PC-9 (cell line): ENCODE data around the gene SHROOM3.

Experiments used
- CTCF ChIP-seq: fragments of 200-600 bp; sonication (generic); conservative IDR thresholded peaks from 2 replicates; pipeline ENCODE4 v1.6.1; 2017; ENCODE audit warnings: mixed run types, antibody characterized with exemption, mild to moderate bottlenecking, moderate library complexity
- EZH2 ChIP-seq: fragments of 200-600 bp; sonication (generic); IDR thresholded peaks from 2 replicates; pipeline ENCODE4 v1.8.0; 2017; ENCODE audit warnings: antibody characterized with exemption, low read depth

- no peak for TF ChIP-seq EZH2
- TF ChIP-seq CTCF, result no peak
Measured at GRCh38 chr4:76563454-76564122, 128.6 kb downstream of the SHROOM3 start.
